HG03066 (cell line): ENCODE results near the gene PHF12.
A peak's percentile ranks its signal among the peaks of the same experiment; 100 is the strongest.
"Not testable (repeated sequence)": the region's sequence is repeated elsewhere in the genome, so short reads cannot be mapped to it uniquely, and the experiment has no call there.

ENCODE experiments used
- ATAC-seq: cut with Tn5 transposase; IDR thresholded peaks from one replicate; pipeline ENCODE4 v1.9.1; 2021; ENCODE audit warnings: low read depth; ENCODE audit not compliant: unreplicated experiment

The PHF12 gene

DNA sequence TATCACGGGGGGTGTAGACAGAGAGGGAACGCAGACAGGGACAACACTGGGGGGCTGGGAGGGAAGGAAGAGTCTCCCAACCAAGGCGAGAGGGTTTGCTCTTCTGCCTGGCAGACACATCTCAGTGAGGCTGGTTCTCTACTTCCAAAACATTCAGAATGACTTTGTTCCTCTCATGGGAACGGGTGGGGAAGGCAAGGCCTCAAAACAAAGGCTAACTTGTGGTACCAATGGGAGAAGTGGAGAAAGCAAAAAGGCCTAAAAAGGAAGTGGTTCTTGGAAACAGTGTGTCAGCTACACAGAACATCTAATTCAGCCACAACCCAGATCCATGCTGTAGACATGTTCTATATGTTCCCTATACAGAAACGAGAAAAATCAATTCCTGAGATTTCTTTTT is 61.3 kb downstream of the PHF12 start:
- no peak for ATAC-seq

DNA sequence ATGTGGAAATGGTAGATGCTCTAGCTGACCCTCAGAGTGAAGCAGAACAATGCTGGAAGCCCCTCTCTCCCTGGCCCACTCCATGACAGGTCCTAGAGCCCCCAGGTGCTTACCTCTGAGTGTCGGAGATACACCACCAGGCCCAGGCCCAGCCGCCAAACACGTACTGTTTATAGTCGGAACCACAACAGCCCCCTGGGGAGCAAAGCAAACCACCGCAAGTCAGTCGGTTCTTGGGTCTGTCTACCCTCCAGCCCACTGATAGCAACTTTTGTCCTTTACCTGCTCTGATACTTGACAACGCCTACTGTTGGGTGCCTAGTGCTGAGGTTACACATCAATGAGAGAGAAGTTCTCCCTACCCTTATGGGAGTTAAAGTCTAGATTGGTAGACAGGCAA is 62.5 kb downstream of the PHF12 start:
- ATAC-seq, result no peak

DNA sequence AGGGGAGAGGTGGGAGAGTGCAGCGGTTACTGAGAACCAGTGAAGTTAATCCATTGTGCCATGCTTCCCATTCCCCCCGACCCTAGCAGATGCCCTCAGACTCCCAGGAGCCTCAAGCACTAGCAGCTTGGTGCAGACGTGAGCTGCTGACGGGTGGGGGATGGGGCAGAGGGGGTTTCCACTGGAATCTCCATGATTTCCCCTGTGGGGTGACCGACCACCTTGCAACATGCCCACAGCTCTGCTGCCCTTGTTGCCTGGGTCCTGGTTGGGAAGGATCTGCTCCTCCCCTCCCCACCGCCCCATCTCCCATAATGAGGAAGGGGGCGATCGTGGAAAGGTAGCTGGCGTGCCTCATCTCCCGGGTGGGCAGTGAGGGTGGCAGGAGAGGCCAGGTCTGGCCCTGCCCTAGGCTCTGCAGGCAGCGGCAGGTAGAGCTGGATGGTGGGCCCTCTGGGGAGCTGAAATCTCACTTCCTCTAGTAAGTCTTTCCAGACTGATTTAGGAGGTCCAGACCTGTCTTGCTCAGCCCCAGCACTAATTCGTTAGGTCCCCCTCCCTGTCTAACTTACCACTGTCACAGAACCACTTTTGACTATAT is 63.3 kb downstream of the PHF12 start:
- ATAC-seq, result no peak

DNA sequence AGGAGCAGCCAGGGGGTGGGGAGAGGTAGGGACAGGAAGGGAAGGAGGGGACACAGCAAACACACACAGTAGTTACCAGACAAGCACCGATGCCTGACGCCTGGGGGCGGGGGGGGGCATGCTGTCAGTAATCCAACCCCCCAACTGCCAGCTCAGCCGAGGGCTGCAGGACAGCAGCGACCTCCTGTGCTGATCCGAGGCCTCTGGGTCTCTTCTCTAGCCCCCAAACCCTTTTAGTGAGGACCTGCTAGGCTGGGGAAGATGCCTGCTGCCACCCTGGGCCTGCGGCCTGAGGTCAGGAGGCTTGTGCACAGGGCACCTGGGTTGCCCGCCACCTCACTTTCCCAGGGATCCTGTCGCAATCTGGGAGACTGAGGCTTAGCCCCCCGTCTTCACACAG is 65.4 kb downstream of the PHF12 start:
- no peak for ATAC-seq

DNA sequence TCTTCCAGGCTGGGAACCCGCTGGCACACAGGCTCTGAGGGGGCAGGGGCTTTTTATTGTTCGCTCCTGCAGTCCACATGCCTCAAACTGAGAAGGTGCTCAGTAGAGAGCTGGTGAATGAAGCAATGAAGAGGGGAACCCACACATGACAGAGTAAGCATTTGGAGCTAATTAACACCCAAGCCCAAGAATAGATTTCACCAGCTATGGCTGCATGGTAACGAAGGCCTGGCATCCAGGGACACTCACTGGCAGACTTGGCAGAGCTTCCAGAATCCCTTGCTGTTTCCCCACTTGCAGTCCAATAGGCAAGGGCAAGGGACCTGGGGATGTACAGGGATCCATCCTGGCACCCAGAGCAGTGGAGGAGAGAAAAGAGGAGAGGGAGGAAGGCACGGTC is 66.0 kb downstream of the PHF12 start:
- no peak for ATAC-seq

DNA sequence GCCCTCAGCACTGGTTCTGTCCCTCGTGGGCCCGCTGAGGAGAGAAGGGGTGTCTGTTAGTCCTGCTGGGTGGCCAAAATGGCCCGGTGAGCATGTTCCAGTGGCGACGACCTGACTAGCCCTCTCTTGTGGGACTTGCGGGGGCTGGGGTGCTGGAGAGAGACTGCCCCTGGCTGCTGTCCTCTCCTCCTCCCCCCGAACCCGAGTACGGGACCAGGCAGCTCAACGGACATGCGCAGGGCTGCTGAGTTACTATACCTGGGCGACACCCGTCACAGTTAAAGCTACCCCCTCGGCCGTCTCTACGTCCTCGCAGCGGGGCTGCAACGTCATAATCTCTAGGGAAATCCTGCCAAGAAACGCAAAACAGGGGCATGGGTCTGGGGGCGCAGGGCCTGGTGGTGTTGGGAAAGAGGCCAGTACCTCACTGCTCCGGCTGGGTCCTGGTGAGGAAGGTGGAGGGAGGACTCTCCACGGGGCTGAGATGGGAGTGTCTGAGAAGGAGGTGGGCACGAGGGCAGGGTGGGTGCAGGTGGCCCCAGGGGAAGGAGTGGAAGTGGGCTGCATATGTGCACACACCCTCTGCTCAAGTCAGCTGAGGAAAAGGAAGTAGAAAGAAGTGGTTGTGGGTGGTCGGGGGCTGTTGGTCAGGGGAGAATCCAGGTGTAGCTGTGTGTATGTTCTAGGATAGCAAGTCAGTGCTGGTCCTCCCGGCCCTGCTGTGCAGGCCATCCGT is 67.2 kb downstream of the PHF12 start:
- ATAC-seq, result no peak

DNA sequence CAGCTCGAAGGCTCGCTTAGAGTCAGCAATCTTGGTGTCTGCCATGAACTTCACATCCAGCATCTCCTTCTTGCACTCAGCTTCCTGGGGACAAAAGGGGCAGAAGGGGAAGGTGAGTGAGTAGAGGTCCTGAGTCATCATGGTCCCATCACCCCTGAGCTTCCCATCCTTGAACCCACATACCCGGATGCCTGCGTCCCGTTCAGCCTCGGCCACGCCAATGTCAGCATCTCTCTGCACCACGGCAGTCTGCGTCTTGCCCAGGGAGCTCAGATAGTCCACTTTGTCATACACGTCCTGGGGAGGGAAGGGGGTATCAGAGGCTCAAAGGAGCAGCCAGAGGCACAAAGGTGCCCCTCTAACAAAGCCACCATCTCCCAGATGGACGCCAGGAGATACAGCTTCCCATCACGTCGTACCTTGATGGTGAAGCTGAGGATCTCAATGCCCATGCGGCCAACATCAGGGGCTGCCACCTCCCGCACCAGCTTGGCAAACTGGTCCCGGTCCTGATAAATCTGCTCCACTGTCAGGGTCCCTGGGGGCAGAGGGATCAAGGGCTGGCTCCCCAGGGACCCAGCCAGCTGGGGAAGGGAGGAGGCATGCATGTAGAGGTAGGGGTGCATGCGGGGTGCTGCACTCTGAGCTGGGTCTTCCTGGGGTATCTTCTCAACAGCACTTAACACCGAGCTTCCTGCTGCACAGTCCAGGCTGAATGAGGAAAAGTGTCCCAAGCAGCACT is 69.0 kb downstream of the PHF12 start:
- ATAC-seq, result no peak

DNA sequence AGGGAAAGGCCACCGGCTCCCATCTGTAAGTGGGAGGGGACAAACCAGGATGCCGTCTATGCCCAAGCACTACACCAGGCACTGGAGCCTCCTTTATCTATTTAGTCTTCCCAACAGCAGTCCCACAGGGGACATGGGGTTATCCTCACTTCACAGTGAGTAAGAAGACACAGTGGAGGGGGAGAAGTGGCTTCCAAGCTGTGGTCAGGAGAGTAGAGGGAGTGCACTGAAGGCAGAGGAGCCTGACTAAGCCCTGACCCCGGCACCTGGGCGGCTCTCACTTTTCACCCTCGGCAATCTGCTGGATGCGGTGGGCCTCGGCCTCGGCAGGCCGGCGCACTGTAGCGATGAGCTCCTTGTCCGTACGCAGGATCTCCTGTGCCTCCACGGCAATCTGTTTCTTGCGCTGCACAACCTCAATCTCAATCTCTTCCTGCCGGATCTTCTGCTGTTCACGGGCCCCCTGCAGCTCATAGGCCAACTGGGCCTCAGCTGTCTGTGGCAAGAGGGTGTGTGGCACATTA is 69.7 kb downstream of the PHF12 start:
- no peak for ATAC-seq

DNA sequence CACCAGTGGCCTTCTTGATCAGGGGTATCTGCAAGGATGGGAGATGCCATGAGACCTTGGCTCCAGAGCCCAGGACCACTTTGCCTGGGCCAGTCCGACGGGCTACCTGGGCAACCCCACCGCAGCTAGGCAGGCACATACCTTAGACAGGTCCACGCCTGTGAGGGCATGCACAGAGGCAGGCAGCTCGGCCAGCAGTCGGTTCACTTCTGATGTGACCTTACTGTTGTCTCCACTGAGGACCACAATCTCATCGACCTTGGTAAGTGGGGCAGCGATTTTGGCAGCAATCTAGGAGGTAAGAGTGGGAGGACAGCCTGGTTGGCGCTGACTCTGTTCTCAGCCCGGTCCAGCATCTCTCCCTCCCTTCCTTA is 70.8 kb downstream of the PHF12 start:
- no peak for ATAC-seq

DNA sequence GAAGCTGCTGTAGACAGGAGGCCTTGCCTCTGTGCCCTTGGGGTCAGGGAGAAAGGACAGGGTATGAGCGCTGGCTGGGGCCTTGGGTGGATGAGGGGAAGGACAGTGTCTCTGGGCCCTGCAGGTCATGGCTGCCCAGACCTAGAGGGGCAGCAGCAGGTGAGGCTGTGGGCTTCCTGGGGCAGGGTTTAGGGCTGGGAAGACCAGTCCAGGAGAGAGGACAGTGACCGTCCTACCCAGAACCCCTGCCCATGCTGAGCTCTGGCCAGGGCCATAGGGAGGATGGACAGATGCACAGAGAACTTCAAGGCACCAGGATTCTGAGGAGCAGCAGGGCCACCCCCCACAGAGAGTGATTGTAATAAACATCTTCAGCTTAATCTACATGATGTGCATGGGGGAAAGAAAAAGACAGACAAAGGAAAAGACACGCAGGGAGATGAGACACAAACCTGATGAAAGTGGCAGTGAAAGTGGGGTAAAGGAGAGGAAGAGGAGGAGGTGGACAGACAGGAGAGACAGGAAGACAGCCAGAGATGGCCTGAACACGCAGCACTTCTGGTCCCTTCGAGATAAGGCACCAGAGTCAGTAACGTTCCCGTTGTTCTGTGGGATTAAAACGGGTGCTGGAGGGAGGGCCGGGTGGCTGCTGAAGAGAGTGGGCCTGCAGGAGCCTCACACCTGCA is 71.3 kb downstream of the PHF12 start:
- ATAC-seq, result no peak

DNA sequence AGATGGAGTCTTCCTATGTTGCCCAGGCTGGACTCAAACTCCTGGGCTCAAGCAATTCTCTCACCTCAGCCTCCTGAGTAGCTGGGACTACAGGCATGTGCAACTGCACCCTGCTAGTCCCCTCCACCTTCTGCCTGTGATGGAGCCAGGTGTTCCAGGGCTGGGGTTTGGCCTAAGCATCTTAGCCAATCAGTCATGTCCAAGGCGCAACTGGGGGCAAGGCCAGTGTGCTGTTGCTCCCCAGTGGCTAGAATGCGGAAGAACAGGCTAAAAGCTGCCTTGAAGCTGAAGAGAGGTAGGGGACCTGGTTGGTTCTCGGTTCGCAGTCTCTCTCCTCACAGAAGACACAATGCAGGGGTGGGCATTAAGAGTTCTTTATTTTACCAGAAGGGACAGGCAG is 72.3 kb downstream of the PHF12 start:
- ATAC-seq, result no peak

DNA sequence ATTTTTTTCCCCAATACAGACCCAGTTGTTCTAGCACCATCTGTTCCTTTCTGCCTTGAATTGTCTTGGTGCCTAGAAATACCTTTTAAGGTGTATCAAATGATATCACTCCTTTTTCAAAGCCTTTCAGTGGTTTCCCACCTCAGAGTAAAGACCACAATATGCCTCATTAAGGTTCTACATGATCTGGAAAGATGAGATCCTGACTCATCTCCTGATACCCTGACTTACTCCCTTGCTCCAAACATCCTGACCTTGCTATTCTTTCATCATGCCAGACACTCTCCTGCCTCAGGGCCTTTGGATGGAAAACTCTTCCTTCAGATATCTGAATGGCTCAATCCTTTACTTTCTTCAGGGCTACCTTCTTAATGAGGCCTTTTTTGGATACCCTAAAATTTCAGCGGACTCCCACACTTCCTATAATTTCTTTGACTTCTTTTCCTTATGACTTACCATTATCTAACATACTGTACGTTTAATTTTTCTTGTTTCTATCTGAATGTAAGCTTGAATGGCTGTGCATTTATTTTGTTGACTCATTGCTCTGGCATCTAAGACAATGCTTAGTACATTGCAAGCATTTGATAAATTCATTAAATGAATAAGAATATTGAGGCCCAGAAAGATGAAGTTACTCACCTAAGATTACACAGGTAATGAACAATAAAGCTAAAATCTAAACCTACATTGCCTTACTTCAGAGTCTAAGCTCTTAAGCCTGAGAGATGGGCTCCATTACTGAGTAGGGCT is 73.0 kb downstream of the PHF12 start:
- ATAC-seq, result no peak

DNA sequence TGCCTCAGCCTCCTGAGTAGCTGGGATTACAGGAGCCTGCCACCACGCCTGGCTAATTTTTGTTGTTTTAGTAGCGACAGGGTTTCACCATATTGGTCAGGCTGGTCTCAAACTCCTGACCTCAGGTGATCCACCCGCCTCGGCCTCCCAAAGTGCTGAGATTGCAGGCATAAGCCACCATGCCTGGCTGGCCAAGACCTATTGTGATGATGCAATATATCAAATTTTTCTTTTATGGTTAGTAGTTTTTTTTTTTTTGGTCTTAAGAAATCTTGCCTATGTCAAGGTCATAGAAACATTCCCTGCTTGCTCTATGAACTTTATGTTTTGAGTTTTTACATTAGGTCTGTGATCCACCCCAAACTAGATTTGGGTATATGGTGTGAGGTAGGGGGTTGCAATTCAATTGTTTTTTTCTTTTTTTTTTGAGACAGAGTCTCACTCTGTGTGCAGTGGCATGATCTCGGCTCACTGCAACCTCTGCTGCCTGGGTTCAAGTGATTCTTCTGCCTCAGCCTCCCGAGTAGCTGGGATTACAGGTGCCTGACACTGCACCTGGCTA is 74.1 kb downstream of the PHF12 start:
- not testable (repeated sequence) for ATAC-seq

DNA sequence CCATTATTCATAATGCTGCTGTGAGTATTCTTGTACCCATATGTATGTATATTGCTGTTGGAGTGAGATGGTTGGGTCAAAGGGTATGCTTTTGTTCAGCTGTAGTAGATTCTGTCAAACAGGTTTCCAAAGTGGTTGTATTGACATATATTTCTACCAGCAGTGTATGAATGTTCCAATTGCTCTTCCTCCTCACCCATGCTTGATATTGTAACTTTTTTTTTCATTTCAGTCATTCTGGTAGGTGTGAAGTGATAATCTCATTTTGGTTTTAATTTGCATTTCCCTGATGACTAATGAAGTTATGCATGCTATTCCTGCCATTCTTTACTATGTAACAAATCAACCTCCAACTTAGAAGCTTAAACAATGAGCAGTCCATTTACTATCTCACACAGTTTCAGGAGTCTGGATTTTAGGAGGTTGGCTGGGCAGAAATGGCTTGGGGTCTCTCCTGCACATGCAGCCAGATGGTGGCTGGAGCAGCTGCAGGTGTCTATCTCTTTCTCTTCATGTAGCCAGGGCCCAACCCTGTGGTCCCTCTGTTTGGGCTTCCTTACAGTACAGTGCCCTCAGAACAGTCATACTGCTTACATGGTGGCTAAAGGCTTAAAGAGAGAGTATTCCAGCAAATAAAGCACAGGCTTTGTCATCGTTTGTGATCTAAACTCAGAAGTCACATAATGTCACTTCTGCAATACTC is 75.3 kb downstream of the PHF12 start:
- no peak for ATAC-seq

DNA sequence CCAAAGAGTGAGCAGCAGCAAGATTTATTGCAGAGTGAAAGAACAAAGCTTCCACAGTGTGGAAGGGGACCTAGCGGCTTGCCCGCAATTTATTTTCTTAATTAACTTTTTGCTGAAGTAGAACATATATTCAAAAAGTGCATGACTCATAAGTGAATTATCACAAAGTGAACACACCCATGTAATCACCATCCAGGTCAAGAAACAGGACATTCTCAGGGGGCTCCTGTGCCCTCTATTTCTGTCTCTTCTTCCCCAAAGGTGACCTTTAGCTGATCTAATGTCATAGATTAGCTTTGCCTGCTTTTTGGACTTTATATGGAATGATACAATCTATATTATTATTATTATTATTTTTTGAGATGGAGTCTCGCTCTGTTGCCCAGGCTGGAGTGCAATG is 76.6 kb downstream of the PHF12 start:
- no peak for ATAC-seq

DNA sequence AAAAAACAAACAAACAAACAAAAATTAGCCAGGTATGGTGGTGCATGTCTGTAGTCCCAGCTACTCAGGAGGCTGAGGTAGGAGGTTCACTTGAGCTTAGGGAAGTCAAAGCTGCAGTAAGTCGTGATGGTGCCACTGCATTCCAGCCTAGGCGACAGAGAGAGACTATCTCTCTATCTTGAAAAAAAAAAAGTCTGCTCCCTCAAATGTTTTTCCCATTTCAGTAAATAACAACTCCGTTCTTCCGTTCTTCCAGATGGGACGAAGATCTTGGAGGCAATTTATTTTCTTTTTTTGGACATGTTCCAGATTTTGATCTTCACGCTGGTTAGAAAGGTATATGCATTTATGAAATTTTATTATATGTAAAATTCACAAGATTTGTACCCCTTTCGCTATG is 77.5 kb downstream of the PHF12 start:
- no peak for ATAC-seq

DNA sequence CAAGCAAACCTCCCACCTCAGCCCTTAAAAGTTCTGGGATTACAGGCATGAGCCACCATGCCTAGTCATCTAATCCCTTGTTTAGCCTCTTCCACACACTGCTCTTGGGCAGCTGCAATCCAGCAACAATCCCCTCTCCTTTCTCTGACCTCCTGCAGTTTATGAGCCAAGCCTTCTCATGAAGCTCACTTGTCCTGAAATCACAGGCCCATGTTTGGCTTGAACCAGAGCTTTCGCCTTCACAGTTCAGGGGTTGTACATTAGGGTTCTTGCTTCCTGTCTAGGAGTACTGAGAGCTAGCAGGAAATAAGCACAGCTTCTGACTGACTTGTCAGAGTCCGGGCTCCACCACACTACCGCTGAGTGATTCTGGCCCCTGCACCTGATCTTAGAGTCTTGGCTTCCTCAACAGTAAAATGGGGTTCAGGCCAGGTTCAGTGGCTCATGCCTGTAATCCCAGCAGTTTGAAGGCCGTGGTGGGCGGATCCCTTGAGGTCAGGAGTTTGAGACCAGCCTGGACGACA is 80.2 kb downstream of the PHF12 start:
- peak; percentile 93 for ATAC-seq

DNA sequence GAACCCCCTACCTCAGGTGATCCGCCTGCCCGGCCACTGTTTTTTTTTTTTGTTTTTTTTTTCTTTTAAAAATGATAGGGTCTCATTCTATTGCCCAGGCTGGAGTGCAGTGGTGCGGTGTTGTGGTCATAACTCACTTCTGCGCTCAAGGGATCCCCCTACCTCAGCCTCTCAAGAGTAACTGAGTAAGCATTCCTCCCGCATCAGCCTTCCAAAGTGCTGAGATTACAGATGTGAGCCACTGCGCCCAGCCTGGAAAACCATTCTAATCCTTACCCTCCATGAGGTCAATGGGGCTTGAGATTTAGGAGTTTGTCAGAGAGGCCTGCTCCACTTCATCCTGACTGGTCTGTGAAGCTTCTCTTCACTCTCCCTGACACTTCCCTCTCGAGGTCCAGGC is 84.0 kb downstream of the PHF12 start:
- ATAC-seq, result no peak
